SK-N-SH (cell line): ENCODE results near the gene ACAP1. TPM values are rescaled to one million over a fixed set of nuclear protein-coding genes. Genes with fewer than 3 reads are reported as not detected.
A peak's percentile ranks its signal among the peaks of the same experiment; 100 is the strongest.

Experiments used
- CTCF ChIA-PET: fragments of 300-600, 350-600 bp; formaldehyde crosslinking; extraction: SDS; loops from one replicate; lab custom pipeline; 2021; lab: Yijun Ruan, JAX
- POLR2A ChIA-PET: fragments of 350-600 bp; sonication (Branson Sonifier 250); formaldehyde crosslinking; extraction: SDS; loops from one replicate; lab custom pipeline; 2020; ENCODE audit warnings: antibody characterized with exemption, inconsistent platforms; lab: Yijun Ruan, JAX
- DNase-seq: peaks from one replicate; pipeline ENCODE4 v3.0.0; 2012
- H2AFZ ChIP-seq: fragments of 200-600 bp; sonication (generic); 2 replicates; pipeline ENCODE4 v1.8.1; 2016; ENCODE audit warnings: antibody characterized with exemption, mild to moderate bottlenecking, low read depth
- H3F3A ChIP-seq: fragments of 200-600 bp; sonication (generic); replicated peaks from 2 replicates; pipeline ENCODE3; 2016; ENCODE audit warnings: antibody characterized with exemption, mild to moderate bottlenecking; ENCODE audit not compliant: insufficient read depth
- H3K27ac ChIP-seq, 2 experiments: fragments of 200-500 bp in 1 of 2; fragments of 200-600 bp in 1 of 2; sonication (Bioruptor generic) in 1 of 2; sonication (generic), shearing (Covaris generic) in 1 of 2; 2 replicates each; pipeline versions ENCODE4 v1.5.1 to v1.6.1; 2014 to 2016; ENCODE audit warnings: low read depth in 2 of 2, inconsistent platforms in 1 of 2, low read length in 1 of 2, mild to moderate bottlenecking in 1 of 2, mixed read lengths in 1 of 2
- H3K27me3 ChIP-seq: fragments of 200-600 bp; sonication (generic), shearing (Covaris generic); 2 replicates; pipeline ENCODE4 v1.6.1; 2016; ENCODE audit warnings: mixed run types; ENCODE audit not compliant: insufficient read depth
- H3K36me3 ChIP-seq, 2 experiments: fragments of 200-500 bp in 1 of 2; fragments of 200-600 bp in 1 of 2; sonication (Bioruptor generic) in 1 of 2; sonication (generic) in 1 of 2; replicated peaks in 1 of 2; 2 replicates each; pipeline versions ENCODE3 to v1.5.1; 2014 to 2016; ENCODE audit warnings: low read length in 1 of 2, mild to moderate bottlenecking in 1 of 2; ENCODE audit not compliant: insufficient read depth in 2 of 2, control insufficient read depth in 1 of 2
- H3K4me1 ChIP-seq, 2 experiments: fragments of 200-500 bp in 1 of 2; fragments of 200-600 bp in 1 of 2; sonication (Bioruptor generic) in 1 of 2; sonication (generic), shearing (Covaris generic) in 1 of 2; 2 replicates each; pipeline versions ENCODE4 v1.5.1 to v1.6.1; 2014 to 2016; ENCODE audit warnings: low read depth in 1 of 2, low read length in 1 of 2, mixed run types in 1 of 2; ENCODE audit not compliant: insufficient read depth in 2 of 2, control insufficient read depth in 1 of 2
- H3K4me2 ChIP-seq: fragments of 200-600 bp; sonication (generic), shearing (Covaris generic); 2 replicates; pipeline ENCODE4 v1.6.1; 2017; ENCODE audit warnings: mixed run types
- H3K4me3 ChIP-seq, 2 experiments: fragments of 200-500 bp in 1 of 2; fragments of 200-600 bp in 1 of 2; sonication (Bioruptor generic) in 1 of 2; sonication (generic), shearing (Covaris generic) in 1 of 2; 2 replicates each; pipeline versions ENCODE4 v1.5.1 to v1.8.1; 2014 to 2016; ENCODE audit warnings: low read depth in 2 of 2, inconsistent platforms in 1 of 2, low read length in 1 of 2, mild to moderate bottlenecking in 1 of 2, mixed read lengths in 1 of 2, moderate library complexity in 1 of 2
- H3K79me2 ChIP-seq: fragments of 200-600 bp; sonication (generic); 2 replicates; pipeline ENCODE4 v1.8.1; 2017; ENCODE audit warnings: mild to moderate bottlenecking; ENCODE audit not compliant: insufficient read depth
- H3K9ac ChIP-seq: fragments of 200-600 bp; sonication (generic); 2 replicates; pipeline ENCODE4 v1.6.1; 2017; ENCODE audit warnings: mixed run types
- H3K9me2 ChIP-seq: fragments of 200-600 bp; sonication (generic); 2 replicates; pipeline ENCODE4 v1.6.1; 2017; ENCODE audit warnings: mixed run types
- H3K9me3 ChIP-seq: fragments of 200-600 bp; sonication (generic); 2 replicates; pipeline ENCODE4 v1.6.1; 2017; ENCODE audit warnings: mixed run types, mild to moderate bottlenecking, moderate library complexity
- H4K20me1 ChIP-seq: fragments of 200-600 bp; sonication (generic); 2 replicates; pipeline ENCODE4 v1.6.1; 2017; ENCODE audit warnings: mild to moderate bottlenecking, mixed run types; ENCODE audit not compliant: insufficient read depth
- CTCF ChIP-seq: fragments of 200-600 bp; sonication (generic); IDR thresholded peaks from 2 replicates; pipeline ENCODE4 v1.6.1; 2017; ENCODE audit warnings: antibody characterized with exemption, mild to moderate bottlenecking, moderate library complexity
- EP300 ChIP-seq, 2 experiments: IDR thresholded peaks; 2 replicates each; pipeline versions ENCODE4 v1.4.0 to v1.6.1; 2012; ENCODE audit warnings: borderline replicate concordance in 1 of 2, low read depth in 1 of 2, low read length in 1 of 2
- IRF3 ChIP-seq: fragments of 150-350 bp; IDR thresholded peaks from 2 replicates; pipeline ENCODE4 v1.6.1; 2016; ENCODE audit warnings: mild to moderate bottlenecking, low read depth, low read length
- MEF2A ChIP-seq: IDR thresholded peaks from 2 replicates; pipeline ENCODE4 v1.4.0; 2012; ENCODE audit warnings: low read depth, borderline replicate concordance
- MXI1 ChIP-seq: IDR thresholded peaks from 2 replicates; pipeline ENCODE4 v1.6.1; 2012; ENCODE audit warnings: mild to moderate bottlenecking, low read depth, low read length, improper control_type of control experiment
- RAD21 ChIP-seq: IDR thresholded peaks from 2 replicates; pipeline ENCODE4 v1.6.1; 2012; ENCODE audit warnings: mild to moderate bottlenecking, low read length
- RFX5 ChIP-seq: IDR thresholded peaks from 2 replicates; pipeline ENCODE4 v1.6.1; 2012; ENCODE audit warnings: mild to moderate bottlenecking, improper control_type of control experiment, low read length
- RXRA ChIP-seq: IDR thresholded peaks from 2 replicates; pipeline ENCODE4 v1.4.0; 2012; ENCODE audit warnings: low read depth, mild to moderate bottlenecking, borderline replicate concordance
- SIN3A ChIP-seq: IDR thresholded peaks from 2 replicates; pipeline ENCODE4 v1.6.1; 2012; ENCODE audit warnings: low read depth, mild to moderate bottlenecking, low read length, moderate library complexity, borderline replicate concordance
- ZBTB33 ChIP-seq: IDR thresholded peaks from 2 replicates; pipeline ENCODE4 v1.4.0; 2012; ENCODE audit warnings: low read depth, borderline replicate concordance
- WGBS: methylation state at CpG from one replicate; pipeline ENCODE4 v1.1.6; 2017; ENCODE audit warnings: low lambda C conversion rate; 5-methylcytosine and 5-hydroxymethylcytosine counted together
- polyA plus RNA-seq, 3 experiments: library from polyadenylated mRNA; depleted of rRNA; stranded (reverse); fragments of >200 nt; gene quantifications; 2 replicates each; pipeline ENCODE4 v1.2.3, GENCODE V29; 2012

The ACAP1 gene
- polyA plus RNA-seq, 1 of the 3 experiments (the other 2 are of a cell fraction) = 0.71 TPM

- Histone ChIP-seq H3K9me2 (no peaks in the 10 kb centered on the region), H4K20me1 (no peaks in the 10 kb centered on the region), H3K4me2 (peak overlapping the region; percentile 99), H3K4me1 (peaks cover 0 to 9% of the 10 kb centered on the region in 2 experiments; a peak in 1 of 4 replicates), H3K27me3 (no peaks in the 10 kb centered on the region), H3K27ac (peak overlapping the region; percentile 85 to 91; a peak in 3 of 4 replicates), H3K9ac (peak overlapping the region; percentile 89), H2AFZ (peak overlapping the region; percentile 79; the same call in 1 of the 2 replicates), H3K4me3 (peak overlapping the region; percentile 79 to 92), H3K9me3 (no peaks in the 10 kb centered on the region), H3K36me3 (peaks cover 18 to 31% of the 10 kb centered on the region in 2 experiments), H3F3A (peaks cover 11% of the 10 kb centered on the region), H3K79me2 (peaks cover 22% of the 10 kb centered on the region; the same call in 1 of the 2 replicates)
- DNase-seq = peak; percentile 74
- WGBS = 11% methylated on average over 29 of the region's 48 CpGs
- ChIA-PET POLR2A (interaction anchor here (1.0 kb wide), 1 partner anchor 10 kb away, joined by 4 read pairs; the partner anchor contains the start of gene TMEM256), CTCF (interaction anchor here (1.1 to 2.5 kb wide), 5 partner anchors 9 to 109 kb away, joined by 3 to 13 read pairs (median 4); no protein-coding TSS in a partner anchor)
- peak; percentile 36 for TF ChIP-seq RAD21
- TF ChIP-seq MEF2A = no peak
- no peak for TF ChIP-seq RXRA
- TF ChIP-seq SIN3A = no peak
- TF ChIP-seq ZBTB33 = no peak
- no peak for TF ChIP-seq IRF3
- peak; percentile 32 for TF ChIP-seq CTCF
- 0 out of 2 replicates have a peak, but pooled peaks have one; percentile 24 for TF ChIP-seq MXI1
- no peak for TF ChIP-seq EP300 (IDR thresholded peaks at IDR 0.05; ENCODE audit: borderline replicate concordance in 1 of 2, low read depth in 1 of 2, low read length in 1 of 2)
- no peak for TF ChIP-seq RFX5
Observed at GRCh38 chr17:7393613-7394451, 57.5 kb downstream of the ACAP1 start.
